Measurements from ENCODE around the gene TMEM131.

The TMEM131 gene

DNA sequence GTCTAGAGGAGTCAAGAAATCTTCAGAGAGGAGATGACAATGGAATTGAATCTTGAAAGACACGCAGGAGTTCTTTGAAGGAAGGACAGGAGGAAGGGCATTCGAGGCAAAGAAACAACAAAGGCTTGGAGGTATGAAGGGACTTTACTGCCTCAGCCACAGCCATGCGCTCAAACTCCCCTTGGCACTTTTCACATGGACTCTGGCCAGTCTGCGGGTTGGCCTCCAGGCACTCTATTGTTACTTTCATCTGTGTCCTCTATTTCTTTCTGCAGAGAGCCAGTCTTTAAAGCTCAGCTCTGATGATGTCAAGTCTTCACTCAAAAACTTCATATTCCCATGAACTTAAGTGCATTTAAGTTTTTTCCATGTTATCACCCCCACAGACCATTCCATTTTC lies 186.9 kb downstream of the TMEM131 start:
- no peak for DNase-seq (ENCODE audit: low read depth, low spot score)

DNA sequence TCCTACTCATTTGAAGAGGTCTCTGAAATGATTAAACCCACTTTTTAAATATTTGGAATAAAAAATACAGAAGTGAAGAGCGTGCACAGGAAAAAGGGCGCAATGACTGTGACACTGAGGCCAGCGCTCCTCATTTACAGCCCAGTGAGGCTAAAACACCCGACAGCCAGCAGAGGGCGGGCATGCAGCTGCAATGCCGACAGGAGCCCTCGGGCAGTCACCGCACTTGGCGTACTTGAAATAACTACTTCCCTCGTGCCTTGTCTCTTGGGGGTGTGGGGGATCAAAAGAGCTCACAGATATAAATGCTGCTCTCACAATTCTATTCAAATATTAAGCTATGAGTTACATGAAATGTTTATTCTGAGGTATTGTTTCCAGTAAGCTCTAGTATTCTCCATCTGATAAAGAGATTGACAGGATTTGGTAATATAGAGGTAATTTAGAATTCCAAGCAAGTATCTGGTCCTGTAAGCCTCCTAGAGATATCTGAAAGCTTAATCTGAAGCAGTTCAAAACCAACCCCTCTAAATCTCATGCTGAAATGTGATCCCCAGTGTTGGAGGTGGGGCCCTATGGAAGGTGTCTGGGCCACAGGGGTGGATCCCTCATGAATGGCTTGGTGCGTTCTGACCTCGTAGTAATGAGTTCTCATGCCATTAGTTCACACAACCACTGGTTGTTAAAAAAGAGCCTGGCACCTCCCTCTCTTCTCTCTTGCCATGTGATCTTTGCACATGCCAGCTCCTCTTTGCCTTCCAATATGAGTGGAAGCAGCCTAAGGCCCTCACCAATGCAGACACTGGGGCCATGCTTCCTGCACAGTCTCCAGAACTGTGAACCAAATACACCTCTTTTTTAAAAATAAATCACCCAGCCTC lies 188.8 kb downstream of the TMEM131 start:
- peak; percentile 69 for DNase-seq (ENCODE audit: low read depth, low spot score)

DNA sequence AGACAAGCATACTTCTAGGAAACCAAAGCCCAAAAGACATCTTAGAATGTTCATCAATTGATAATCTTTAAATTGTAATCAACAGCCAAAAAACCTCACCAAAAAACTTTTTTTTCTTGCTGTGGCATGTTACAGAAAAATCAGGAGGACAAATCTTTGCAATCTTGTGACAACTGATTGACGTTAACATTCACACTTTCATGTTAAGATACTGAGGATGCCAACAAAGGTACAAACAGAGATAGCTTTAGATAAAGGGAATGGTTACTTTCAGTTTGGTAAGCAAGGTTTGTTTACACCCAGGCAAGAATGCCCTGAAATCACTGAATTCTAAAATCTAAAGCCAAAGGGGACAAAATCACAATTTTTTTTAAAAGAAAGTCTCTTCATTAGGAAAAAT lies 190.0 kb downstream of the TMEM131 start:
- no peak for DNase-seq (ENCODE audit: low read depth, low spot score)

GRCh38 chr2:97801028-97801427 lies 194.7 kb downstream of the TMEM131 start:
- DNase-seq (ENCODE audit: low read depth, low spot score), result no peak

GRCh38 chr2:97798416-97798815 lies 197.3 kb downstream of the TMEM131 start:
- no peak for DNase-seq (ENCODE audit: low read depth, low spot score)

- DNase-seq (ENCODE audit: low read depth, low spot score), result no peak
Measured at GRCh38 chr2:97797355-97797754, 198.4 kb downstream of the TMEM131 start.

DNA sequence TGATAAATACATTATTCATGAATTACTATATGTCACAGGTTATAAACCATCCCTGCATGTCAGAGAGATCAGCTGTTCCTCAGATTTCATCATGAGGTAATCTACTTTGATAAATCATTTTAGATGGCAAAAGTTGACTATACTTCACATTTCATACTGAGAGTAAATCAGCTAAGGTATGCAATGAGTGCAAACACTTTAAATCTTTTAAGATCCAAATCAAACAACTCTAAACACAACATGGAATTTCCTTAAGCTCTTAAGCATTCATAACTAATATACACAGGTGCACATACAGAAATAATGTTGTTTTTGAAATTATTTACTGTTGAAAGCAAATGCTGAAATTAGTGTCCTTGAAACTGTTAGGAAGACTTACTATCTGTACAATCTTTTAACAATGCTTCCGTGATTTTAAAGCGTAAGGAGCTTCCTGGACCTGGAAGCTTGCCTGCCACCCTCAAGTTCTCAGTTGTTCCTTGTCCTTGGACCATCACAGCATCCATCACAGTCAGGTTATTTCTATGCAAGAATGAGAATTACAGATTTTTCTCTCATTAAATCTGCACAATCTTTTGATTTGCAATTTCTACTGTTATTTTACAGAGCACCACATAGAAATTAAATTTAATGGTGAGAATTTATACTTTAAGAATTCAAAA lies 199.2 kb downstream of the TMEM131 start:
- DNase-seq (ENCODE audit: low read depth, low spot score), result no peak

- no peak for DNase-seq (ENCODE audit: low read depth, low spot score)
Measured at GRCh38 chr2:97792416-97792815, 203.3 kb downstream of the TMEM131 start.

DNA sequence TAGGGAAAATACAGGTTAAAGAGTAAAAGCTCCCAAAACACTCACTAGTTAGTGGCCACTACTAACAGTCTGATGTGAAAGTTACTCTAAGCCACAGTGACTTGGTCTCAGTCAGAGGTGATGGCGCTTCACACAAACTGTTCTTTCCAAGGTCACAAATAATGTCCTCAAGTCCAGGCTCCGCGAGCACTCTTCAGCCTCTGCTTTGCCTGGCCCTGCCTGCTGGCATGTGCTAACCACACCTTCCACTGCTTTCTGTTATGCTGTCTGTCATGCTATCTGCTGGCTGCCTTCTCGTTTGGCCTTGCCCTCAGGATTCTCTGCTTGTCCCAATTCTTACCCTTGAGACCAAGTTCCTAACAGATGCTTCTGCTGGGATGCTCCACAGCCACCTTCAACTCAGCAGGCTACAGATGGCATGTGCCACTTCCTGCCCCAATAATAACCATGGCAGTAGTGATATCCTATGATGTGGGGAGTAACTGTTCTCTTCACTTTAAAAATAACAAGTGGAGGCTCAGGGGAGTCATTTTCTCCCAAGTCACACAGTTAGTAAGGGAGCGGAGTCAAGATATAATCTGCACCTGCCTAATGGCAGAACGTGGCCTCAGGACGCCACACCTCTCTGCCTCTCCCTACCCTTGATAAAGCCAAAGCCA lies 206.6 kb downstream of the TMEM131 start:
- no peak for DNase-seq (ENCODE audit: low read depth, low spot score)

GRCh38 chr2:97785818-97786217 lies 209.9 kb downstream of the TMEM131 start:
- no peak for DNase-seq (ENCODE audit: low read depth, low spot score)

DNA sequence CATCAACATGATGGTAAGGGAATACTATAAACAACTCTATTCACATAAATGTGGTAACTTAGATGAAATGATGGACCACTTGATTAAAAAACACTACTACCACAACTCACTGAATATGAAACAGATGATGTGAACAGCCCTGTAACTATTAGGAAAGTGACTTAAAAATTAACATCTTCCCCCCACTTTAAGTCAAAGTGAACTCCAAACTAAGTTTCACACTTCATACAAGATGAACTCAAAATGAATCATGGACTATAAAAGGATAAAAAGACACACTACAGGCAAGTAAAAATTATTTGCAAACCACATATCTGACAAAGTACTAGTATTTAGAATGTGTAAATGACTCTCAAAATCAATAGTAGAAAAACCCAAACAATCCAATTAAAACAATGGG lies 210.8 kb downstream of the TMEM131 start:
- DNase-seq (ENCODE audit: low read depth, low spot score), result no peak

- no peak for DNase-seq (ENCODE audit: low read depth, low spot score)
Measured at GRCh38 chr2:97781981-97782380, 213.8 kb downstream of the TMEM131 start.

DNA sequence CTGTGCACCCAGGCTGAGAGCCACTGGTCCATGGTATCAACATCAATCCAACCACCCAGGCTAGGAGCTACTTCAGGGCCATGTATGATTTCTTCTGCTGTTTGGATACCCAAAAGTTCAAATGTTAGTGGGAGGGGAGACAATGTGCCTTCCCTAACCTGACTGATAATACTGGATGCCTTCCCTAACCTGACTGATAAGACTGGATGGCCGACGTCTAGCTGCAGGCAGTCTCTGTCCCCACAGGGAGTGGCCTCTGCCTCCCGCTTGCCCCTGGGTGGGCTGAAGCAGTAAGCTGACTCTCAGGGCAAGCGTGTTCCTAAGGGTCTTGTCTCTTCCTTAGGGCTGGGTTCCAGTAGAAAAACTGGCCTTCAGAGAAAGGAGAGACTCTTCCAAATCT lies 216.6 kb downstream of the TMEM131 start:
- DNase-seq (ENCODE audit: low read depth, low spot score), result no peak

DNA sequence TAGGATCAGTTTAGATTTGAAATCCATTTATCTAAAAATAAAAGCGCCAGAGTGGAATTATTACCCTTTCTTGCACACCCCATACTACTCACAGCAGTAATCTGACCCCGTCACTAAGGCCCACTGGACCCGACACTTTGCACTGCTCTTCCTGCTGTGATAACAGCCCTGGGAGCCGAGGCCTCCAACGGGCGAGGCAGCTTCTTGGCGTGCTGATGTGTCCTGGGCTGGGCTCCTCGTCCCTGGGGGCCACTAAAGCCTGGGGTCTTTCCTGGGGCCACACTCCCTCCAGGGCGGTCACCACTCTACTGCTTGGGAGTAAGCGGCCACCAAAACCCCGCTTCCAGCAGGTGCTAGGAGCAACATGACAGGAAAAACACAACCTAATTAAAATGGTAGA lies 220.7 kb downstream of the TMEM131 start:
- DNase-seq (ENCODE audit: low read depth, low spot score), result no peak

DNA sequence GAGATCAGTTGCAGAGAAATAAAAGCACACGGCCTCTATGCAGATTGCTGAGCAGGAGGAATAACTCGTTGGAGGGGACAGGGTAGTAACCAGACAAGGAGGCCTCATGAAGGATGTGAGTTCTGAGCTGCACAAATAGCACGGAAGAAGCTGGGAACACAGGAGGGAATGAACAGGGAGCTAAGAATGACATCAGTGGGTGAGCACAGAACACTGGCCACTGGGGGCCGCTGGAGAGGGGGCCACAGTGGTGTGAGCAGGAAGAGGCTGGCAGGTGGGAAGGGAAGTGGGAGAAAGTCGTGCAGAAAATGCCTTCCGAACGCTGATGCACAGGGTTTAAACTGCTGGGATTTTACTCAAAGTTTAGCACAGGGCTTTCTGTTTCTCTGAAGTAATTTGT lies 221.3 kb downstream of the TMEM131 start:
- no peak for DNase-seq (ENCODE audit: low read depth, low spot score)

DNA sequence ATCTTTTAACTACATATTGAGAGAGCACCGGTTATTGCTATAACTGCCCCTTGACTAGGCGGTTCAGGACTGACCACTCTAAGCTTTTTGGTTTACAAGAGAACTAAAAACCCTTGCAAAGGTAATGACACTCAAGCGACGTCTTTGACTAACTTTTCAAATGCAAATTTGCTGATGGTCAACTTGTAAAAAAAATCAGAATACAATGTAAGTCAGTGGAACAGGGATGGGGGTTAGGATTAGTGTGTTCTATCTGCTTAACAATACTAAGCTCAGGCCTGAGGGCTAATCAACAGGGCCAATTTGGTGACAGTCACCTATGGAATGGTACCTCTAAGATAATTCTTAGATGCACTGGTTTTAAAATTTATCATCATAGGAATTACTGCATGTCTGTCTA lies 225.3 kb downstream of the TMEM131 start:
- DNase-seq (ENCODE audit: low read depth, low spot score), result no peak

DNA sequence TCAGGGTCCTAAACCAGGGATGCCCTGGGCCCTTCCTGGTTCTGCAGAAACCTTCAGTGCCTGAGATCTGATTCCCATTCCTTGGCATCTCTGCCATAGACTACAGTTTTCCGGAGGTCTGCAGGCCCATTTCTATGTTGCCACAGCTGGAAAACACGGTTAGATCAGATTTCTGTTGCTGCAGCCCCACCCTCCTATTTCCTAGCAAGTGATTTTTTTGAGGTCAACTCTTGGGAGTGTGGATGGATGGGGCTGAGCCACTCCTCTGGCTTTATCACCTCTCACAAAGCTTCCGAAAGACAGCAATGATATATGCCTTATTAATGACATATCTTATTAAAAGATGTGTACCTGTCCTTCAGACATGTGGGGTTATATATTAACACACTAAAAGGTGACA lies 226.0 kb downstream of the TMEM131 start:
- no peak for DNase-seq (ENCODE audit: low read depth, low spot score)

DNA sequence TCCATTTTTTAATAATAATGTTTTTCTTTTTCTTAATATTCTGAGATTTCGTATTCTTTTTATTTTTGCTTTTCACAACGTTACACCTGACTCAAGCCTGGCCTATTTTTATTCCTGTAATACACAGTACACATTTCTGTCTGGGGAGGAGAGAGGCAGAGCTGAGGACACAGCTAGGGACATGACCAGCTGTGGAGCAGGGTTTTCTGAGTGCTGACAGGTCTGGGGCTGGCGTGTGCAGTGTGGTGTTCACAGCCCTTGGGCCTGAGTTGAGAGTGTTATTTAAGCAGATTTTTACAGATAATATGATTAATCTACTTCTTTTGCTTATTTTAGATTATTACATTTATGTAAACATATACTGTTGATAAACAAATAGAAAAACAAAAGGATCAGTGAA lies 226.4 kb downstream of the TMEM131 start:
- DNase-seq (ENCODE audit: low read depth, low spot score), result no peak

DNA sequence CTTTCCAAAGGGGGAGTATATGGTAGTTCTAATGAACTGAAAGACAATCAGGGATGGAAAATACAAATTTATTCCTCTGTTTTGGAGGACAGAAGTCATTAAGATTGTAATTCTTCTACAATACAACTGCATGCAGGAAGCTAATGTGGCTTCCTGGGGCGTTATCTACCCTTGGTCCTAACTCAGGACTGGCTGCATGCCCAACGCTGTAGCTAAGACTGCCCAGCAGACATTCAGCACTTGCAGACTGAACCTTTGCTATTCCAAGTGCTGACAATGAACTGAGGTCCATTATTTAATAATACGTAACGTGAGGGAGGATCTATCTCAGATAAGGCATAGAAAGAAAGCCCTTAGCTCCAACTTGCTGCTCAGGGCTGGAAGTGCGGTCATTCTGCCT lies 229.2 kb downstream of the TMEM131 start:
- DNase-seq (ENCODE audit: low read depth, low spot score), result no peak

- no peak for DNase-seq (ENCODE audit: low read depth, low spot score)
Measured at GRCh38 chr2:97765933-97766332, 229.8 kb downstream of the TMEM131 start.

GRCh38 chr2:97764559-97765263 lies 231.0 kb downstream of the TMEM131 start:
- DNase-seq (ENCODE audit: low read depth, low spot score), result no peak

All from activated naive CD8-positive, alpha-beta T cell treated with anti-CD3 and anti-CD28 coated beads, Interleukin-2, amount 50 U/mL, for 16 hours (primary cell).